ENCODE results near the gene SNTA1. TPM values are rescaled to one million over a fixed set of nuclear protein-coding genes. Genes with fewer than 3 reads are reported as not detected.

SNTA1 gene
- total and polyA plus RNA-seq, 2 of the 8 experiments (the other 6 are each of a cell fraction or from before 2014, with no cell fraction given), result 4.5 to 8.0 TPM

DNA sequence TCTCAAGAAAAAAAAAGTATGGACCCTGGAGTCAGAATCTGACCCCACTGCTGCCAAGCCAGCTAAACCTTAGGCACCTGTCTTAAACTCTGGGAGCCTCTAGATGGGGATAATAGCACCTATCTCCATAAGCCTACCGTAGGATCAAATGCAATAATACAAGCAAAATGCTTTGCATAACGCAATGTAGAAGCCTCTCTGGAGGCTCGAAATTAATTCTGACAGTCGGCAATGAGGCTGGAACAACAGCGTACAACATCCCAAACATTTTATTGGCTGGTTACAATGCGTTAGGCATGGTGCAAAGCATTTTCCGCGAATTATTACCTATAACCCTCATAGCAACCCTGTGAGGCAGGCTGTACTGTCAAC is 42.8 kb downstream of the SNTA1 start:
- H3K79me1 ChIP-seq (ENCODE audit: low read depth, low read length), result peaks cover 8% of the 10 kb centered on the region
- H4K5ac ChIP-seq (ENCODE audit: insufficient read length, low read depth, low read length), result peak overlapping the region; percentile 16
- H2BK15ac ChIP-seq (ENCODE audit: low read length), result no peak overlapping the region
- no peak overlapping the region for H2BK120ac ChIP-seq (replicated peaks; ENCODE audit: low read depth, low read length)
- no peak for DNase-seq (ENCODE audit: low read depth in 1 of 2, low spot score in 2 of 2)
- H4K20me1 ChIP-seq (replicated peaks in 1 of 2; ENCODE audit: control insufficient read depth in 1 of 2, insufficient read depth in 2 of 2, low read length in 2 of 2), result peaks cover 2 to 9% of the 10 kb centered on the region in 2 experiments
- POLR2A ChIA-PET (ENCODE audit: partially characterized antibody), result interaction anchor here (0.6 to 1.8 kb wide), 7 partner anchors 10 to 267 kb away, joined by 3 to 5 read pairs (median 3); no protein-coding TSS in a partner anchor
- H2BK20ac ChIP-seq (ENCODE audit: low read length), result no peak overlapping the region
- TF ChIP-seq SAP30 (IDR thresholded peaks at IDR 0.05; ENCODE audit: insufficient read depth, insufficient replicate concordance, low read length) (peak; percentile 47), ASH2L (IDR thresholded peaks at IDR 0.05; ENCODE audit: low read length) (no peak), RAD21 (IDR thresholded peaks at IDR 0.05 in 1 of 2, conservative IDR thresholded peaks at IDR 0.05 in 1 of 2; ENCODE audit: low read depth in 2 of 2, low read length in 2 of 2) (peak in 1 of 2 experiments; percentile 22; a peak in 2 of 4 replicates), EP300 (IDR thresholded peaks at IDR 0.05; ENCODE audit: borderline replicate concordance in 1 of 2, low read depth in 2 of 2, low read length in 2 of 2) (no peak), RBBP5 (IDR thresholded peaks at IDR 0.05; ENCODE audit: borderline replicate concordance, low read depth, low read length) (no peak), CTCF (IDR thresholded peaks at IDR 0.05; ENCODE audit: control extremely low read depth in 1 of 3, insufficient read depth in 1 of 3, low read depth in 1 of 3, low read length in 3 of 3) (peak in 1 of 3 experiments; percentile 24; a peak in 1 of 4 replicates), SIN3A (conservative IDR thresholded peaks at IDR 0.05 in 1 of 2, IDR thresholded peaks at IDR 0.05 in 1 of 2; ENCODE audit: low read depth in 1 of 2, low read length in 2 of 2) (0 out of 4 replicates have a peak, but pooled peaks of 1 of the 2 experiments have one; percentile 14)
- peak overlapping the region; percentile 63 to 83 for H3K4me2 ChIP-seq (ENCODE audit: insufficient read depth in 1 of 2, low read depth in 2 of 2, low read length in 2 of 2)
- peaks cover 0 to 6% (median 2%) of the 10 kb centered on the region in 4 experiments; a peak in 3 of 7 replicates for H3K4me1 ChIP-seq (replicated peaks in 1 of 4; ENCODE audit: control insufficient read depth in 3 of 4, insufficient read depth in 4 of 4, low read length in 3 of 4)
- H2BK12ac ChIP-seq (ENCODE audit: low read depth, low read length), result no peak overlapping the region
- H3K27ac ChIP-seq (ENCODE audit: low read depth, low read length), result no peak overlapping the region
- no peak overlapping the region for H3K14ac ChIP-seq (ENCODE audit: insufficient read length)
- H4K91ac ChIP-seq (replicated peaks; ENCODE audit: insufficient read length, low read length), result no peak overlapping the region
- H3K27me3 ChIP-seq (replicated peaks in 1 of 4; ENCODE audit: control insufficient read depth in 3 of 4, extremely low read depth in 1 of 4, insufficient read depth in 3 of 4, low read length in 3 of 4), result no peaks in the 10 kb centered on the region
- peak overlapping the region; percentile 63; the same call in 1 of the 2 replicates for H2AFZ ChIP-seq (ENCODE audit: low read length)
- H3K56ac ChIP-seq (replicated peaks; ENCODE audit: insufficient read length, low read depth, low read length), result no peak overlapping the region
- no peak overlapping the region for H3K23ac ChIP-seq (ENCODE audit: insufficient read length)
- peaks cover 13 to 47% of the 10 kb centered on the region in 2 experiments for H3K79me2 ChIP-seq (ENCODE audit: control insufficient read depth in 1 of 2, insufficient read depth in 2 of 2, low read length in 2 of 2)
- no peak overlapping the region for H2AK5ac ChIP-seq (ENCODE audit: low read depth, low read length)
- H3K36me3 ChIP-seq (ENCODE audit: control insufficient read depth in 2 of 4, insufficient read depth in 4 of 4, low read length in 3 of 4), result no peaks in the 10 kb centered on the region; a peak in 1 of 8 replicates
- peak overlapping the region; percentile 83 to 99 (median 92) for H3K4me3 ChIP-seq (ENCODE audit: extremely low read depth in 1 of 4, insufficient read depth in 2 of 4, low read depth in 3 of 4, low read length in 4 of 4)
- CTCF ChIA-PET (ENCODE audit: partially characterized antibody), result interaction anchor here (0.8 to 1.9 kb wide), 3 partner anchors 11 to 269 kb away, joined by 3 to 9 read pairs (median 3); no protein-coding TSS in a partner anchor
- H3K9me3 ChIP-seq (ENCODE audit: insufficient read depth in 2 of 2, low read depth in 1 of 2, low read length in 1 of 2), result no peaks in the 10 kb centered on the region
- 0 out of 2 replicates have a peak overlapping the region, but pooled peaks have one; percentile 66 for H2BK5ac ChIP-seq (ENCODE audit: low read depth, low read length)
- peak overlapping the region; percentile 96; the same call in 1 of the 2 replicates for H4K8ac ChIP-seq (ENCODE audit: extremely low read depth, insufficient read depth, low read length)
- no peak overlapping the region for H3K18ac ChIP-seq (ENCODE audit: extremely low read depth, low read length)
- peaks cover 5% of the 10 kb centered on the region; the same call in 1 of the 2 replicates for H3K23me2 ChIP-seq (ENCODE audit: low read depth, low read length)
- no peak for FAIRE-seq
- H3K4ac ChIP-seq (replicated peaks; ENCODE audit: insufficient read length, low read depth, low read length), result no peak overlapping the region
- peak overlapping the region; percentile 49 to 84 (median 67) for H3K9ac ChIP-seq (replicated peaks in 1 of 4; ENCODE audit: extremely low read depth in 1 of 4, low read depth in 3 of 4, low read length in 3 of 4)
- 1% methylated on average over 8 of the region's 8 CpGs; no CpG with 5 or more reads in 1 of the 2 experiments for WGBS, 2 experiments (ENCODE audit: extremely low coverage in 1 of 2, insufficient coverage in 1 of 2, insufficient read length in 1 of 2, insufficient replicate concordance in 2 of 2, low coverage in 1 of 2, low lambda C conversion rate in 2 of 2, missing lambda C conversion rate in 1 of 2)

All from H1 (cell line).